ENCODE results near the gene C1D.

Gene C1D

GRCh38 chr2:68060652-68061051 is 2.2 kb downstream of the C1D start:
- no peaks in the 10 kb centered on the region for H3K9me3 ChIP-seq (ENCODE audit: control insufficient read depth, low read length)
- no peak overlapping the region for H3K4me2 ChIP-seq (ENCODE audit: low read length)
- H3K27ac ChIP-seq = no peak overlapping the region
- H3K9ac ChIP-seq = no peak overlapping the region
- no peak for TF ChIP-seq CTCF (IDR thresholded peaks at IDR 0.05)
- H3K4me3 ChIP-seq (ENCODE audit: low read depth, low read length) = no peak overlapping the region
- no peak overlapping the region for H2AFZ ChIP-seq
- no peaks in the 10 kb centered on the region for H3K36me3 ChIP-seq (ENCODE audit: control insufficient read depth, insufficient read depth, low read length)
- peaks cover 10% of the 10 kb centered on the region for H3K4me1 ChIP-seq
- H3K79me2 ChIP-seq = peaks cover 52% of the 10 kb centered on the region
- no peaks in the 10 kb centered on the region for H3K27me3 ChIP-seq (ENCODE audit: control insufficient read depth, insufficient read depth, low read length)

- no peaks in the 10 kb centered on the region for H3K27me3 ChIP-seq (ENCODE audit: control insufficient read depth, insufficient read depth, low read length)
- H3K4me1 ChIP-seq = peaks cover 10% of the 10 kb centered on the region
- no peaks in the 10 kb centered on the region for H3K36me3 ChIP-seq (ENCODE audit: control insufficient read depth, insufficient read depth, low read length)
- H2AFZ ChIP-seq = no peak overlapping the region
- TF ChIP-seq CTCF (IDR thresholded peaks at IDR 0.05) = no peak
- H3K9ac ChIP-seq = no peak overlapping the region
- no peak overlapping the region for H3K27ac ChIP-seq
- H3K4me2 ChIP-seq (ENCODE audit: low read length) = peak overlapping the region; percentile 27
- no peaks in the 10 kb centered on the region for H3K9me3 ChIP-seq (ENCODE audit: control insufficient read depth, low read length)
- H3K4me3 ChIP-seq (ENCODE audit: low read depth, low read length) = no peak overlapping the region
- H3K79me2 ChIP-seq = peaks cover 56% of the 10 kb centered on the region
Measured at GRCh38 chr2:68059784-68060525, 2.8 kb downstream of the C1D start.

- TF ChIP-seq CTCF (IDR thresholded peaks at IDR 0.05) = no peak
- no peak overlapping the region for H3K9ac ChIP-seq
- no peak overlapping the region for H3K4me2 ChIP-seq (ENCODE audit: low read length)
- H3K9me3 ChIP-seq (ENCODE audit: control insufficient read depth, low read length) = no peaks in the 10 kb centered on the region
- H3K27ac ChIP-seq = no peak overlapping the region
- H3K36me3 ChIP-seq (ENCODE audit: control insufficient read depth, insufficient read depth, low read length) = no peaks in the 10 kb centered on the region
- H3K79me2 ChIP-seq = peaks cover 56% of the 10 kb centered on the region
- H3K27me3 ChIP-seq (ENCODE audit: control insufficient read depth, insufficient read depth, low read length) = no peaks in the 10 kb centered on the region
- no peak overlapping the region for H3K4me3 ChIP-seq (ENCODE audit: low read depth, low read length)
- no peak overlapping the region for H2AFZ ChIP-seq
- peaks cover 15% of the 10 kb centered on the region for H3K4me1 ChIP-seq
Measured at GRCh38 chr2:68057658-68058396, 5.0 kb downstream of the C1D start.

GRCh38 chr2:68052717-68053422 is 9.9 kb downstream of the C1D start:
- Histone ChIP-seq H3K4me1 (peaks cover 5% of the 10 kb centered on the region), H3K9ac (no peak overlapping the region), H3K27me3 (ENCODE audit: control insufficient read depth, insufficient read depth, low read length) (no peaks in the 10 kb centered on the region), H3K27ac (no peak overlapping the region), H3K79me2 (peaks cover 21% of the 10 kb centered on the region), H3K4me3 (ENCODE audit: low read depth, low read length) (no peak overlapping the region), H3K36me3 (ENCODE audit: control insufficient read depth, insufficient read depth, low read length) (no peaks in the 10 kb centered on the region), H2AFZ (no peak overlapping the region), H3K4me2 (ENCODE audit: low read length) (no peak overlapping the region), H3K9me3 (ENCODE audit: control insufficient read depth, low read length) (no peaks in the 10 kb centered on the region)
- TF ChIP-seq CTCF (IDR thresholded peaks at IDR 0.05) = no peak
